Keratinocyte (primary cell): ENCODE data around the gene TNRC18. TPM values are rescaled to one million over a fixed set of nuclear protein-coding genes. Genes with fewer than 3 reads are reported as not detected.

Source experiments
- DNase-seq: peaks from one replicate; pipeline ENCODE4 v3.0.0-alpha.2; 2011; ENCODE audit warnings: low read depth, missing footprints, low spot score
- FAIRE-seq: peaks from 2 replicates; lab custom pipeline; 2011; peaks lifted over from hg19 to GRCh38; lab: Jason Lieb, UNC
- H2AFZ ChIP-seq: 2 replicates; pipeline ENCODE4 v1.6.0; 2012; ENCODE audit warnings: low read length, control low read depth, inconsistent platforms; ENCODE audit not compliant: control insufficient read depth
- H3K27ac ChIP-seq: 2 replicates; pipeline ENCODE4 v1.5.1; 2011; ENCODE audit warnings: low read length; ENCODE audit not compliant: control insufficient read depth, insufficient read depth
- H3K27me3 ChIP-seq: 3 replicates; pipeline ENCODE4 v1.6.0; 2011; ENCODE audit warnings: low read length; ENCODE audit not compliant: control insufficient read depth, insufficient read depth; ENCODE audit errors: extremely low read depth
- H3K36me3 ChIP-seq, 2 experiments: 2 replicates in 1 of 2; 3 replicates in 1 of 2; pipeline ENCODE4 v1.5.1; 2011; ENCODE audit warnings: low read length in 2 of 2, mild to moderate bottlenecking in 1 of 2; ENCODE audit not compliant: control insufficient read depth in 2 of 2, insufficient read depth in 2 of 2; ENCODE audit errors: extremely low read depth in 1 of 2
- H3K4me1 ChIP-seq: 3 replicates; pipeline ENCODE4 v1.5.1; 2011; ENCODE audit warnings: low read length; ENCODE audit not compliant: control insufficient read depth, insufficient read depth; ENCODE audit errors: extremely low read depth
- H3K4me2 ChIP-seq: 3 replicates; pipeline ENCODE4 v1.6.0; 2011; ENCODE audit warnings: low read depth, low read length; ENCODE audit not compliant: control insufficient read depth, insufficient read depth; ENCODE audit errors: extremely low read depth
- H3K4me3 ChIP-seq, 3 experiments: fragments of 200-600 bp in 1 of 3; sonication (generic) in 1 of 3; 2 replicates in 2 of 3; 3 replicates in 1 of 3; pipeline ENCODE4 v1.5.1; 2011 to 2016; ENCODE audit warnings: low read length in 3 of 3, mild to moderate bottlenecking in 3 of 3, control low read depth in 2 of 3, inconsistent platforms in 1 of 3, low read depth in 1 of 3, mixed read lengths in 1 of 3, mixed run types in 1 of 3, moderate library complexity in 1 of 3; ENCODE audit not compliant: control insufficient read depth in 2 of 3, insufficient read depth in 2 of 3; ENCODE audit errors: extremely low read depth in 1 of 3
- H3K79me2 ChIP-seq: 2 replicates; pipeline ENCODE4 v1.6.0; 2012; ENCODE audit warnings: low read length; ENCODE audit not compliant: control insufficient read depth, insufficient read depth
- H3K9ac ChIP-seq: 3 replicates; pipeline ENCODE4 v1.6.0; 2011; ENCODE audit warnings: low read length; ENCODE audit not compliant: control insufficient read depth, insufficient read depth; ENCODE audit errors: extremely low read depth
- H3K9me1 ChIP-seq: 3 replicates; pipeline ENCODE4 v1.6.0; 2011; ENCODE audit warnings: low read length; ENCODE audit not compliant: control insufficient read depth, insufficient read depth; ENCODE audit errors: extremely low read depth
- H3K9me3 ChIP-seq: 2 replicates; pipeline ENCODE4 v1.5.1; 2012; ENCODE audit warnings: low read depth, low read length; ENCODE audit not compliant: control insufficient read depth
- H4K20me1 ChIP-seq: 3 replicates; pipeline ENCODE4 v1.6.0; 2011; ENCODE audit warnings: low read length; ENCODE audit not compliant: control insufficient read depth, insufficient read depth; ENCODE audit errors: extremely low read depth
- EZH2 ChIP-seq: IDR thresholded peaks from one replicate; pipeline ENCODE4 v1.6.1; 2012; ENCODE audit warnings: inconsistent platforms, mild to moderate bottlenecking, low read length, moderate library complexity
- dilution Hi-C: fragments of 300-500 bp; cut with MboI; formaldehyde crosslinking; loops from one replicate; pipeline ENCODE4 v1.7.0; 2020; ENCODE audit warnings: low sequenced_read_pairs; ENCODE audit not compliant: extremely low pct_ligation_motif_present
- polyA plus RNA-seq, 5 experiments: library from polyadenylated mRNA; depleted of rRNA in 3 of 5; stranded (reverse) in 3 of 5; stranded (forward) in 1 of 5; unstranded in 1 of 5; fragments of >200 nt; gene quantifications; 1 replicate in 1 of 5; 2 replicates in 3 of 5; 3 replicates in 1 of 5; pipeline versions ENCODE4 v1.2.1 to v1.2.3, GENCODE V29; 2011 to 2012; ENCODE audit warnings: missing spikeins in 2 of 5, low read depth in 1 of 5, low replicate concordance in 1 of 5
- TF ChIP-seq, protein P1 (sequence below), 3 experiments: IDR thresholded peaks in 1 of 3; conservative IDR thresholded peaks in 1 of 3; optimal IDR thresholded peaks in 1 of 3; 2 replicates in 2 of 3; 3 replicates in 1 of 3; pipeline versions ENCODE3 to v1.5.1; 2011; ENCODE audit warnings: low read length in 3 of 3, mild to moderate bottlenecking in 3 of 3, moderate library complexity in 2 of 3, control low read depth in 1 of 3, inconsistent platforms in 1 of 3; ENCODE audit not compliant: insufficient read depth in 2 of 3; ENCODE audit errors: extremely low read depth in 1 of 3

TNRC18 gene
- polyA plus RNA-seq, 1 donor (not counting 4 experiments of a cell fraction or from before 2014, with no cell fraction given): 13.2 TPM

GRCh38 chr7:5388273-5388901, 35.2 kb downstream of the TNRC18 start:
- Histone ChIP-seq H3K4me2 (no peak overlapping the region), H3K4me3 (no peak overlapping the region), H3K36me3 (peaks cover 26 to 27% of the 10 kb centered on the region in 2 experiments), H3K4me1 (peaks cover 4% of the 10 kb centered on the region), H3K9ac (no peak overlapping the region), H3K27ac (no peak overlapping the region), H3K9me3 (no peaks in the 10 kb centered on the region), H4K20me1 (peaks cover 15% of the 10 kb centered on the region), H3K79me2 (peaks cover 78% of the 10 kb centered on the region), H3K27me3 (no peaks in the 10 kb centered on the region), H3K9me1 (no peaks in the 10 kb centered on the region), H2AFZ (no peak overlapping the region)
- FAIRE-seq: no peak
- TF ChIP-seq, protein P1, sequence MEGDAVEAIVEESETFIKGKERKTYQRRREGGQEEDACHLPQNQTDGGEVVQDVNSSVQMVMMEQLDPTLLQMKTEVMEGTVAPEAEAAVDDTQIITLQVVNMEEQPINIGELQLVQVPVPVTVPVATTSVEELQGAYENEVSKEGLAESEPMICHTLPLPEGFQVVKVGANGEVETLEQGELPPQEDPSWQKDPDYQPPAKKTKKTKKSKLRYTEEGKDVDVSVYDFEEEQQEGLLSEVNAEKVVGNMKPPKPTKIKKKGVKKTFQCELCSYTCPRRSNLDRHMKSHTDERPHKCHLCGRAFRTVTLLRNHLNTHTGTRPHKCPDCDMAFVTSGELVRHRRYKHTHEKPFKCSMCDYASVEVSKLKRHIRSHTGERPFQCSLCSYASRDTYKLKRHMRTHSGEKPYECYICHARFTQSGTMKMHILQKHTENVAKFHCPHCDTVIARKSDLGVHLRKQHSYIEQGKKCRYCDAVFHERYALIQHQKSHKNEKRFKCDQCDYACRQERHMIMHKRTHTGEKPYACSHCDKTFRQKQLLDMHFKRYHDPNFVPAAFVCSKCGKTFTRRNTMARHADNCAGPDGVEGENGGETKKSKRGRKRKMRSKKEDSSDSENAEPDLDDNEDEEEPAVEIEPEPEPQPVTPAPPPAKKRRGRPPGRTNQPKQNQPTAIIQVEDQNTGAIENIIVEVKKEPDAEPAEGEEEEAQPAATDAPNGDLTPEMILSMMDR (optimal IDR thresholded peaks at IDR 0.05 in 1 of 3, IDR thresholded peaks at IDR 0.05 in 1 of 3, conservative IDR thresholded peaks at IDR 0.05 in 1 of 3; ENCODE audit: extremely low read depth in 1 of 3, insufficient read depth in 2 of 3, low read length in 3 of 3): no peak
- TF ChIP-seq EZH2: no peak
- dilution Hi-C loops: no loop called here
- no peak for DNase-seq

GRCh38 chr7:5387711-5388245, 35.9 kb downstream of the TNRC18 start:
- H3K79me2 ChIP-seq: peaks cover 78% of the 10 kb centered on the region
- no peak overlapping the region for H2AFZ ChIP-seq
- no peak for DNase-seq
- H3K9ac ChIP-seq: no peak overlapping the region
- H3K4me3 ChIP-seq: no peak overlapping the region
- H3K4me1 ChIP-seq: peaks cover 4% of the 10 kb centered on the region
- no peaks in the 10 kb centered on the region for H3K9me1 ChIP-seq
- no peak overlapping the region for H3K4me2 ChIP-seq
- no peak for FAIRE-seq
- no peaks in the 10 kb centered on the region for H3K9me3 ChIP-seq
- dilution Hi-C loops: no loop called here
- peaks cover 21 to 22% of the 10 kb centered on the region in 2 experiments for H3K36me3 ChIP-seq
- no peaks in the 10 kb centered on the region for H3K27me3 ChIP-seq
- no peak overlapping the region for H3K27ac ChIP-seq
- TF ChIP-seq, protein P1 (optimal IDR thresholded peaks at IDR 0.05 in 1 of 3, IDR thresholded peaks at IDR 0.05 in 1 of 3, conservative IDR thresholded peaks at IDR 0.05 in 1 of 3; ENCODE audit: extremely low read depth in 1 of 3, insufficient read depth in 2 of 3, low read length in 3 of 3): no peak
- TF ChIP-seq EZH2: no peak
- H4K20me1 ChIP-seq: peaks cover 21% of the 10 kb centered on the region
